Measurements from ENCODE around the gene PAX7.

GRCh38 chr1:18761948-18762840, 131.5 kb downstream of the PAX7 start:
- TF ChIP-seq CTCF (IDR thresholded peaks at IDR 0.05; ENCODE audit: insufficient read depth, low read depth, low read length), result no peak
- TF ChIP-seq EZH2 (IDR thresholded peaks at IDR 0.05; ENCODE audit: insufficient read depth, low read length), result no peak

Data from astrocyte (in vitro differentiated cells and primary cell).